ENCODE data around the gene ICAM2.
"Not testable (repeated sequence)": the region's sequence is repeated elsewhere in the genome, so short reads cannot be mapped to it uniquely, and the experiment has no call there.

ICAM2 gene

GRCh38 chr17:64042700-64043485, 22.5 kb upstream of the ICAM2 start:
- no peak for DNase-seq

GRCh38 chr17:64041912-64042311, 21.5 kb upstream of the ICAM2 start:
- DNase-seq, result no peak

DNA sequence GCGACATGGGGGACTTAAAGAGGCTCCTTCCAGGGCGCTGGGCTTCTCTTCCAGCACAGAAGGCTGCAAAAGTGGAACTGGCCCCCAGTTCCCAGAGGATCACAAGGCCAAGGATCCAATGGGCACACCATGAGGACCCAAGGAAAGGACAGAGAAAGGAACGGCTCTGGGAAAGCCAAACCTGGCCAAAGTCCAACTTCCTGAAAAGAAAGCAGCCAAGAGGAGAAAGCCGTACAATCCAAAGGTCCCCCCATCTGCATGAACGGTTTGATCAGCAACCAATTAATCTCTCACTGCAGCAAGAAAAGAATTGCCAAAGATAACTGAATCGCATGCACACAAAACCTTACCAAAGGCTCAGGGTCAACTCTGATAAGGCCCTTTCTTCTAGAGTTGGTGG, 19.8 kb upstream of the ICAM2 start:
- DNase-seq, result no peak

- DNase-seq, result no peak
These were observed 18.6 kb upstream of the ICAM2 start for GRCh38 chr17:64039106-64039400.

DNA sequence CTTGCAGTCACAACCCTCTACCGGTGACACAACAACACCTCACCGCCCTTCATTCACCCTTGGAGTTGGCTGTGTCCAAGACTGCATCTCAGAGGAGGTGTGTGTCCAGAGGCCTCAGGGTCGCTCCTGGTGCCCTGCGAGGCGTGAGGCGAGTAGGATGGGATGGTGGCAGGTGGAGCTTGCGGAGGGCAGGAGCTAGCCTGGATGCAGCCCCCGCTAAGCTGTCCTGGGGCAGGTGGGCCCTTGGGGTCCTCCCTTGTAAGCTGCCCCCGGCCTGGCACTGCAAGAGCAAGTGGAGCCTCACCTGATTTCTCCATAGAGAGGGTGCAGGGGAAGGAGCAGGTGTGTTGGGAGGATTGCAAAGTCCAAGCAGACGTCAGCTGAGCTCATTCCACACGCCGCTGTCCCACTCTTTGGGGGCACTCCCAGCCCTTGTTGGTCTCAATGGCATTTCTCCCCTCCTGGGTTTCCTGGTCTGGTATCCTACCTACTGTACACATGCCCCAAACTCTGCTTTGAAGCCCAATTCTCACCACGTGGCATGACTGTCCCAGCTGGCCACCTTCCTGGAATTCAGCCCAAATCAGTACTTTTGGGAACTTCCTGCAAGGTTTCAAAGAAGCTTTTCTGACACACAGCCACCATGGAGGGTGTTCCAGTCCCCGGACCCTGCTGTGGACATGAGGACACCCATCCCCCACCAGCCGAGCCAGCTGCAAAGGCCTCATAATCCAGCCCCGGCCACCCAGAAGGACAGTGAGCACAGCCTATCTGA, 18.1 kb upstream of the ICAM2 start:
- no peak for DNase-seq

- DNase-seq, result no peak
These were observed 17.4 kb upstream of the ICAM2 start for GRCh38 chr17:64037802-64038201.

DNA sequence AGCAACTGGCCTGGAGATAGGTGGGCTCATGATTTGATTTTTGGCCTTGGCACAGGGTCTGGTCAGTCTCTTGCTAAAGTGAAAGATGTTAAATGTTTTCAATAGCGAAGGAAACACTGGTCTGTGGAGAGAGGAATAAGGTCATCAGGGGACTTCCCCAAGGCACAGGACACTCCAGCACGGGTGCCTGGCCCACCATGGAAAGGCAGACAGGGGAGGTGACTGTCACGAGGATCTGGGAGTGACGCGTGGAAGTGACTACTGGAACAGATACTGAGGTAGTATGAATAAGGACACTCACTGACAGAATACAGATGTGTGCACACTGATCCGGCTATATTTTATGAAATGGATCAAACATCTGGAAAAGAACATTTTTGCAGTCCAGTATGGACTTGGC, 16.7 kb upstream of the ICAM2 start:
- no peak for DNase-seq

- DNase-seq, result no peak
These were observed 15.9 kb upstream of the ICAM2 start for GRCh38 chr17:64036198-64036922.

DNA sequence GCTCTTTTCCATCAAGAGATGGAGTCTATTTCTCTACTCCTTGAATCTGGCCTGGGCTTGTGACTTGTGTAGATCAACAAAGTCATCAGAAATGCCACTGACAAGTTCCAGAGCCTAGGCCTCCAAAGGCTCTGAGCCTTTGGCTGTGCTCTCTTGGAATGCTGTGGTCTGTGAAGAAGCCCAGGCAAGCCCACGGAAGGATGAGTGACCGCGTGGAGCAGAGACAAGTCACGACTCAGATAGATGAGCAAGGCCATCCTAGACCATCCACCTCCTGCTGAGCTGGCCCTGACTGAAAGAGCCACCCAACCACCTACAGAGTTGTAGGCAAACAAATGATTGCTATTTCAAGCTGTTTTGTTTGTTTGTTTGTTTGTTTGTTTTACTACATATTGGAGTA, 11.6 kb upstream of the ICAM2 start:
- DNase-seq, result no peak

DNA sequence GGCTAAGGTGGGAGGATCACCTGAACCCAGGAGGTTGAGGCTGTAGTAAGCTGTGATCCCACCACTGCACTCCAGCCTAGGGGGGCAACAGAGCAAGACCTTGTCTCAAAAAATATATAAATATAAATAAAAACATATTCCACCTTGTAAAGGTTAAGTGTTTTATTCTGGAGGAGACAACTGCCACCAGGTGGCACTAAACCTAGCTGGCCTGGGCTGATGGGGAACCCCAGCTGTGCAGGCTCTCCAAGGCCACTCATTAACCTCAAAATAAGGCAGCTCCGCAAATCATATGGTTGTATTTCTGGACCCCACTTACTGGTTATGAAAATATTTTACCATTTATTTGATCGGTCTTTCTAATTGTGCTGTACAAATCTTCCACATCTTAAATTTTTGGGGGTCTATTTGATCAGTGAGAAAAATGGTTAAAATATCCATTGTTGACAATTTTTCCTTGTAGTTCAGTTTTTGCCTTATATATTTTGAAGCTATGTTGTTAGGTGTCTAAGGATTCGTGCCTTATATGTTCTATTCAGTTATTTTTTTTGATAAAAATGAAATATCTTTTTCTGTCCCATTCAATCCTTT, 8.5 kb upstream of the ICAM2 start:
- peak; percentile 75 for DNase-seq

GRCh38 chr17:64025732-64026294, 5.4 kb upstream of the ICAM2 start:
- DNase-seq, result peak; percentile 83

DNA sequence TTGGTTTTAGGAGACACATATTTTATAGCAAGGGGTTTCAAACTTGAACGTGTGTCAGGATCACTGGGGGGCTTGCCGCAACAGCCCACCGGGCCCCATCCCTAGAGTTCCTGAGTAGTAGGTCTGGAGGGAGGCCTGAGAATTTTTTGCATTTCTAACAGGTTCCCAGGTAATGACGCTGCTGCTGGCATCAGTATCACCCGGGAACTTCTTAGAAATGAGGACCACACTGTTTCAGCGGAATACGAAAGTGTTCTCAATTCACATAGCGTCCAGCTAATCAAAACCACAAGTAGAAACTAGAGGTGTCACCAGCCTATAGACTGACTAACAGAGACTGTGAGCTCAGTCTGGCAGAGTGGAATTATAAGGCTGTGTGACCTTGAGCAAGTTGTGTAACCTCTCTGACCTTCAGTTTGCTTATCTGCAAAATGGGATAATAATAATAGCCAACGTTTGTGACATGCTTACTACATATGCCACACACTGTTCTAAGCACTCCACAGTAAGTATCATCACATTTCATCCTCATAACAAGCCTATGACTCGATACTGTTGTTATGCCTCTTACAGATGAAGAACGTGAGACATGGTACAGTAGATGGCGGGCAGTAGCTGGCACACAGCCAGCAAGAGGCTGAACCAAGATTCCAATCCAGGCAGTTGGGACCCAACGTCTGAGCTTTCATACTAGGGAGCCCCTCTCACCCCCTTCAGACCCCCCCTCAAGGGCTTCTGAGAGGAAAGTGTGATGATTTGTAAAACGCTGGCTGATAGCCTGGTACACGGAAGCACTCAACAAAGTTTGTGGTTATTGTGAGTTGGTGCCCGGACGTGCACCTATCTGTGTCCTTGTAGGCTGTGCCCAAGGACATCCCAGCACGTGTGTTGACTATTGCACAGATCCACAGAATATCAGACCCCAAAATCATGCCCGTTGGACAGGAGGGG, 4.6 kb upstream of the ICAM2 start:
- DNase-seq, result no peak

DNA sequence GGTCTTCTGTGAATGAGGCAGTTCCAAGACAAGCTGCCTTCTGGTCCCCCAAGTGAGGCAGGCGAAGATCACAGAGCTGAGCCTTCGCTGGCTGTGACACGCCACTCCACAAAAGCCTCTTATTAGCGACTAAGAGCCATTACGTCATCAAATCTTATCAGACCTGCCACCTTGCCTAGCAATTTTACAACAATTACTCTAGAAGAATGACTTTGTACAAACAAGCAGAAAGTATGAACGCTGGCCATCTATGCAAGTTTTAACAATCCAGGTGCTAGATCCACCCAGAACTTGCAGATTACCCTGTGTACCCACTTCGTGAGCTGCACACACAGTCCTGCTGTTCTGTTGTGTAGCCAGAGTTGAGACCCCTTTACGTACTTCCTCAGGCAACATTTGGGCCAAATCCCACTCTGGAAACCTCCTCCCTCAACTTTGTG, 3.8 kb upstream of the ICAM2 start:
- no peak for DNase-seq

GRCh38 chr17:64022611-64023063, 2.2 kb upstream of the ICAM2 start:
- DNase-seq, result no peak

DNA sequence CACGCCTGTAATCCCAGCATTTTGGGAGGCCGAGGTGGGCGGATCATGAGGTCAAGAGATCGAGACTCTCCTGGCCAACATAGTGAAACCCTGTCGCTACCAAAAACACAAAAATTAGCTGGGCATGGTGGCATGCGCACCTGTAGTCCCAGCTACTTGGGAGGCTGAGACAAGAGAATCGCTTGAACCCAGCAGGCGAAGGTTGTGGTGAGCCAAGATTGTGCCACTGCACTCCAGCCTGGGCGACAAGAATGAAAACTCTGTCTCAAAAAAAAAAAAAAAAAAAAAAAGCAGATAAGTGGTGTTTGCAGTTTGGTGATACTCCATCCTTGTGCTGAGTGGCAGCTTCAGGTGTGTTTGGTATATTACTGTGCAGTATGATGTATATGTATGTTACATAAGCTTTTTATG, 877 bp downstream of the ICAM2 start:
- not testable (repeated sequence) for DNase-seq

GRCh38 chr17:64017381-64017980, 3.0 kb downstream of the ICAM2 start:
- no peak for DNase-seq

- DNase-seq, result no peak
These were observed 3.5 kb downstream of the ICAM2 start for GRCh38 chr17:64016974-64017373.

GRCh38 chr17:64016231-64016784, 4.1 kb downstream of the ICAM2 start:
- no peak for DNase-seq

DNA sequence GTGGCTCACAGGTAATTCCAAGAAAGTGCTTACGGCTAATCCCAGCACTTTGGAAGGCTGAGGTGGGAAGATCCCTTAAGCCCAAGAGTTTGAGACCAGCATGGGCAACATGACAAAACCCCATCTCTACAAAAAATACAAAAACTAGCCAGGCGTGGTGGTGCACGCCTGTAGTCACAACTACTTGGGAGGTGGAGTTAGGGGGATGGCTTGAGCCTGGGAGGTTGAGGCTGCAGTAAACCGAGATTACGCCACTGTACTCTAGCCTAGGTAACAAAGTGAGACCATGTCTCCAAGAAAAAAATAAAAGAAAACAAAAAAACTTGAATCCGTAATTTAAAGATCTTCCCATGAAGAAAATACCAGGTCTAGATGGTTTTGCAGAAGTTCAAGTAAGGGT, 5.0 kb downstream of the ICAM2 start:
- DNase-seq, result no peak

- no peak for DNase-seq
These were observed 10.6 kb downstream of the ICAM2 start for GRCh38 chr17:64009571-64010402.

Measured in RPMI8226 (cell line).